Measurements from ENCODE around the gene TAAR6.
"Not testable (repeated sequence)": the region's sequence is repeated elsewhere in the genome, so short reads cannot be mapped to it uniquely, and the experiment has no call there.

The TAAR6 gene

DNA sequence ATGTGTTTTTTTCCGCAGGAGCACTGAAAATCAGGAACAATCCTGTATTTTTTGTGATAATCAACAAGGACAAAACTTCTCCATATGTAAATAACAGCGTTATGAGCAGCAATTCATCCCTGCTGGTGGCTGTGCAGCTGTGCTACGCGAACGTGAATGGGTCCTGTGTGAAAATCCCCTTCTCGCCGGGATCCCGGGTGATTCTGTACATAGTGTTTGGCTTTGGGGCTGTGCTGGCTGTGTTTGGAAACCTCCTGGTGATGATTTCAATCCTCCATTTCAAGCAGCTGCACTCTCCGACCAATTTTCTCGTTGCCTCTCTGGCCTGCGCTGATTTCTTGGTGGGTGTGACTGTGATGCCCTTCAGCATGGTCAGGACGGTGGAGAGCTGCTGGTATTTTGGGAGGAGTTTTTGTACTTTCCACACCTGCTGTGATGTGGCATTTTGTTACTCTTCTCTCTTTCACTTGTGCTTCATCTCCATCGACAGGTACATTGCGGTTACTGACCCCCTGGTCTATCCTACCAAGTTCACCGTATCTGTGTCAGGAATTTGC is at the start of gene TAAR6:
TAAR6 (plus strand) TSS at position 102 of the 557 bp plus-strand sequence; CDS start at position 102, 0 bp downstream.
- no peak for DNase-seq (ENCODE audit: low read depth in 2 of 2, low spot score in 1 of 2)

DNA sequence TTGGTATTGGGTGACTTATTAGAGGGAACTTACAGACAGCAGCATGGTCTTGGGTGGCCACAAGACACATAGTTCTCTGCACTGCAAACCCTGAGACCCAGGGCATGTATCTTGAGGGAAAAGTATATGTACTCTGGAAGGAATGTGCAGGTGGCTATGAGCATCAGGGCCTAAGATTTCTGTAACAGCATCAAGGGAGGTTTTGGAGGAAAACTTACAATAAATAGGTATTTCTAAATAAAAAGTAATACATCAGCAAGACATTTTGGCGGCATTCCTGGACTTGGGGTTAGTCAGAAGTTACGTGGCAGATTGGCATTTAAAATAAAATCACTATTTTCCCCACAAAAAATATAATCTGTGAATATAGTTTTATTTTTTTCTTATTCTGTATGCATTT is 49.2 kb upstream of the TAAR6 start:
- no peak for DNase-seq (ENCODE audit: low read depth in 2 of 2, low spot score in 1 of 2)

GRCh38 chr6:132524646-132525045 is 45.5 kb upstream of the TAAR6 start:
- DNase-seq (ENCODE audit: low read depth in 2 of 2, low spot score in 1 of 2) = no peak

- no peak for DNase-seq (ENCODE audit: low read depth in 2 of 2, low spot score in 1 of 2)
These were observed 44.3 kb upstream of the TAAR6 start for GRCh38 chr6:132525866-132526265.

DNA sequence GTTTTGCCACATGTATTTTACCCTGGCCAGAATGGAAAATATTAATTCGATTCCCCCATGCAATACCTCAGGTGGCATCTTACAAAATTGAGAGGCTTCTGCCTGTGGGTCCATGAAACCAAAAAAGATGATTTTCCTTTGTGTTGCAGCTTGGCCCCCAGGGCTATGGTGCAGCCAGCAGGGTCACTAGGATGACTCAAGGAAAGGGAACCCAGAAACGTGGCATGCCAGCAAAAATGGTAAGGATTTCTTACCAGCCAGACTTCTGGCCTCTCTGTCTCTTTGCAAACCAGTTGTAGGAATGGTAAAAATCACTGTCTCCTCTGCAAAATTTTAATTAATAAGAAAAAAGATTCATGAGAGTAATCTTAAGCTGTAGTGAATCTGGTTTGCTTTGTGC is 43.7 kb upstream of the TAAR6 start:
- DNase-seq (ENCODE audit: low read depth in 2 of 2, low spot score in 1 of 2) = no peak

DNA sequence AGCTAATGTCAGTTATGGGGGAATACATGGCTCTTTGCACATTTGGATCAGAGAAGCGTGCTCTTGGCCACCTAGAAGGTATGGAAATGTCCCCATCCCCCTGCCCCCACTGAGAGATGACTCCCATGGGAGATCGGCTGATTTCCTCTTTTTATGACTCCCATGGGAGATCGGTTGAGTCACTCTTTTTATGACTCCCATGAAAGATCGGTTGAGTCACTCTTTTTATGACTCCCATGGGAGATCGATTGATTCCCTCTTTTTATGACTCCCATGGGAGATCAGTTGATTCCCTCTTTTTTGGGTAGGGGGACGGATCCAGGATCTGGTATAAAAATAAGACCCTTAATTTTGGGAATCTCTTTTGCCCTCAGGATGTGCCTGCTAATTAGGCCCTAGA is 42.3 kb upstream of the TAAR6 start:
- DNase-seq (ENCODE audit: low read depth in 2 of 2, low spot score in 1 of 2) = no peak

DNA sequence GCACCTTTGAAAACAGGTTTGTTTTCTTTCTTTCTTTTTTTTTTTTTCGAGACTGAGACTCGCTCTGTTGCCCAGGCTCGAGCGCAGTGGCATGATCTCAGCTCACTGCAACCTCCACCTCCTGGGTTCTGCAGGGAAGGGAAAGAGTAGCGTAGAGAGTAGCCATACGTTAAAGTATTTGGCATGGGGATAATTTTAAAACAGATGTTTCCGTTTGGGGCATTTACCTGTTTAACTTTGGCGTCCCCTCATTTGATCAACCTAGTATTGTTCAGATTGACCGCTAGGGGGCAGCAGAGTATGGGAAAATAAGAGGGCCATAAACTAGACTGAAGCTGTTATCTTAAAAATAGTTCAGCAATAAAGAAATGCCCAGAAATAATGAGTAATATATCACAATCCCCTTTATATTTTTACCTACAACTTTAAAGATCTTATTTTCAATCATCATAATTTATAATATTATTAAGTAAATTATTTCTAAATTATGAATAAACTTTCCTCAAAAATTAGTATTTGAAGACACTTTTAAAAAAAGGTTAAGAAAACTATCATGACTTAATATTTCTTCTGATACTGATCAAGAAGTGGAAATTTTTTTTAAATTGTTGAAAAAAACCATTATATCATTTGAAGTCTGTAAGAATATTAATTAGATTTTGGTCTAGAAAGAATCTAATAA is 39.7 kb upstream of the TAAR6 start:
- DNase-seq (ENCODE audit: low read depth in 2 of 2, low spot score in 1 of 2) = peak; percentile 49 to 56

DNA sequence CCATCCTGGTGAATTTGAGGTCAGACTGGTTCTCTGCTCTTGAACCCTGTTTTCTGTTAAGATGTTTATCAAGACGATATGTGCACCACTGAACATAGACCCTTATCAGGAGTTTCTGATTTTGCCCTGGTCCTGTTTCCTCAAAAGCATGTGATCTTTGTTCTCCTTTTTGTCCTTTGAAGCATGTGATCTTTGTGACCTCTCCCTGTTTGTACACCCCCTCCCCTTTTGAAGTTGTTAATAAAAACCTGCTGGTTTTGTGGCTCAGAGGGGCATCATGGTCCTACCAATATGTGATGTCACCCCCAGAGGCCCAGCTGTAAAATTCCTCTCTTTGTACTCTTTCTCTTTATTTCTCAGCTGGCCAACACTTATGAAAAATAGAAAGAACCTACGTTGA is 35.6 kb upstream of the TAAR6 start:
- not testable (repeated sequence) for DNase-seq (ENCODE audit: low read depth in 2 of 2, low spot score in 1 of 2)

DNA sequence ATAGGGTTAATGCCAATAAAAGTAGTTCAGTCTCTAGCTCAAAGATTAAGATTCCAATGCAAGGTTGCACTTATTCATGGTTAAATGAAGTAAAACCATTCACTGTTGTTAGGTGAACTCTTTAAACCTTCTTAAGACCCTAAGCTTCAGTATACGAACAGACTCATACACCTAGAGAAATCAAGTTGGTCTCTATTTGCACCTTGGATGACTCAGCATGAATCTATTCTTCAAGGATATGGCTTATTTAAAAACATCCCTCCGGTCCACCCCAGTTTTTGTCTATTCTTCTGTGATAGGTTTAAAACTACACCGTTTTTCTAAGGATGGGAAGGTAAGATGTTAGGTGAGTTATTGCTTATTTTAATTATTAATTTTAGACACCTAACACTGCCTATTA is 33.0 kb upstream of the TAAR6 start:
- DNase-seq (ENCODE audit: low read depth in 2 of 2, low spot score in 1 of 2) = no peak

DNA sequence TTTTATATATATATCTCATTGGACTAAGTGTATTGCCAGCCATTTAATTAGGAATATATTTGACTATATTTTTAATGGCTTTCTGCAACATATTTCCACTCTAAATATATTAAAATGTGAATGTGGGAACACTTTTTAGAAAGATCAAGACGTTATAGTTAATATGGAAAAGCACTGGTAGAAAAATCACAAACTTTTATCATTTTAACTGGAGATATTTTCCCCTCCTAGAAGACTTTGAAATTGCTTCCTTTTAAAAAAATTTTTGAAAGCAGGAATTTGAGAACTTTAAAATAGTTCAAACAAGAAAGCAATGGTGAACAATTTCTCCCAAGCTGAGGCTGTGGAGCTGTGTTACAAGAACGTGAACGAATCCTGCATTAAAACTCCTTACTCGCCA is 32.1 kb upstream of the TAAR6 start, which contains the start of gene TAAR9:
TAAR9 (plus strand) TSS at position 301 of the 400 bp plus-strand sequence; CDS start at position 314, 13 bp downstream.
- no peak for DNase-seq (ENCODE audit: low read depth in 2 of 2, low spot score in 1 of 2)

GRCh38 chr6:132544826-132545225 is 25.3 kb upstream of the TAAR6 start:
- no peak for DNase-seq (ENCODE audit: low read depth in 2 of 2, low spot score in 1 of 2)

DNA sequence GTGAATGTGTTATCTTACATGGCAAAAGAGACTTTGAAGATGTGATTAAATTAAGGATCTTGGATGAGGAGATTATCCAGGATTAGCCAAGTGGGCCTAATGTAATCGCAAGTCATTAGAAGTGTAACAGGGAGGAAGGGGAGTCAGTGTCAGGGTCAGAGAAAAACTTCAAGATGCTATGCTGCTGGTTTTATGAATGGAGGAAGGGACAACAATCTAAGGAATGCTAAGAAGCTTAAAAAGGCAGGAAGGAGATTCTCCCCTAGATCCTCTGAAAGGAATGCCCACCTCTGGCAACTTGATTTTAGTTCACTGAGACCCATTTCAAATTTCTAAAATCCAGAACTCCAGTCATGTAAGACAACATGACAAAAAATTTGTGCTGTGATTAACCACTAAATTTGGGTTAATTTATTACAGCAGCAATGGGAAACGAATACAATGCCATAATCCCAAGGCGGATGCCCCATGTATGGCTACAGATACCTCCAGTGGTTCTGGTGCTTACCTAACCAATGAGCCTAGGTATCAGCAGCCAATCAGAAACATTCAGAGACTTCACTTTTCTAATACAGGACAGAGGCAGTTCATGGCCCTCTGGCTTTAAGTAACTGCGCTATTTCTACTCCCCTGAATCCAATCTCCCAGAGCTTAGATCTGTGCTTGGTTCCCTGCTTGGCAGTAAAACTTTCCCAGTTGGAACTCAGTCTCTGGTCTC is 21.2 kb upstream of the TAAR6 start:
- DNase-seq (ENCODE audit: low read depth in 2 of 2, low spot score in 1 of 2) = no peak

DNA sequence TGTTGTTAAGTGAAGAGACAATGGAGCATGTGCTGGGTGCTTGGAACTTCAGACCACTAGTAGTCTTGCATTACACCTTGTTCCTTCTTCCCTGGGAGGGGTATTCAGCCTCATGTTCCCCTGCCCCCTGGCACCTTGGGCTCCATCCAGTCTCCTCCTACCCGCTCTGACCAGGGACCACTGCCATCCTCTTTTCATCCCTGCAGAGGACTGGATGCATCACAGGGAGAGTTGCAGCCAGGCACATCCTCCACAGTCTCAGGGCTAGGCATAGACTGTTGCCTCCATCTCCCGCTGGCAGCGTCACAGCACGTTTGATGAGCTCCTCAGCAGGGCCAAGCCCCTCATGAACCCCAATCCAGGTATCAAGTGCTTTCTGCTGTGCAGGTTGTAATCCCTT is 18.9 kb upstream of the TAAR6 start:
- no peak for DNase-seq (ENCODE audit: low read depth in 2 of 2, low spot score in 1 of 2)

DNA sequence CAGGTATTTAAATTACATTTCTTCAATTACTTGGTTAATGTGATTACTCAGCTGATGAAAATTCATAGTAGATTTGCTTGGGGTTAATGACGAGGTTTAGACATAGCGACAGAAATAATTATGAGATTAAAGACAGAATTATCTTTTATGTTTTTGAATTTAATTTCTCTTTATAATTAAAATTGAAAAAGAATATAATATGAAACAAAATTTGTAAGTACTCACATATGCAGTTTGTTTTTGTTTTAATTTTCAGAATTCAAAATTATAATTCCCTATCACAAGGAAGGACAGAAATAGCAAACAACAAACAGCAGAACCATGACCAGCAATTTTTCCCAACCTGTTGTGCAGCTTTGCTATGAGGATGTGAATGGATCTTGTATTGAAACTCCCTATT is 17.8 kb upstream of the TAAR6 start, which contains the start of gene TAAR8:
TAAR8 (plus strand) TSS at position 301 of the 400 bp plus-strand sequence; CDS start at position 322, 21 bp downstream.
- no peak for DNase-seq (ENCODE audit: low read depth in 2 of 2, low spot score in 1 of 2)

- DNase-seq (ENCODE audit: low read depth in 2 of 2, low spot score in 1 of 2) = not testable (repeated sequence)
These were observed 10.0 kb upstream of the TAAR6 start for GRCh38 chr6:132560087-132560486.

DNA sequence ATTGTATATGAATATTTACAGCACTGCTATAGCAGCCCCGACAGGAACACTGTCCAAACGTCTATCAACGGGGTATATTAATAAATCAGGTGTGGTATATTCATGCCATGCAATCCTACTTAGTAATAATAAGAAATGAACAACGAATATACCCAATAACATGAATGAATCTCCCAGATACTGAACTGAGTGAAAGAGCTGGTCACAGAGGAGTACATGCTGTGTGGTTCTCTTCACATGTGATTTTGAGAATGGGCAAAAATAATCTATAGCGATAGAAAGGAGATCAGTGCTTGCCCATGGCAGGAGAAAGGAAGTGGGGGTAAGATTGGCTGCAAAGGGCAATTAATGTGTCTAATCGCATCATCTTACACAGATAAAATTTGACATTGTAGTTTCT is 3.7 kb upstream of the TAAR6 start:
- DNase-seq (ENCODE audit: low read depth in 2 of 2, low spot score in 1 of 2) = no peak

DNA sequence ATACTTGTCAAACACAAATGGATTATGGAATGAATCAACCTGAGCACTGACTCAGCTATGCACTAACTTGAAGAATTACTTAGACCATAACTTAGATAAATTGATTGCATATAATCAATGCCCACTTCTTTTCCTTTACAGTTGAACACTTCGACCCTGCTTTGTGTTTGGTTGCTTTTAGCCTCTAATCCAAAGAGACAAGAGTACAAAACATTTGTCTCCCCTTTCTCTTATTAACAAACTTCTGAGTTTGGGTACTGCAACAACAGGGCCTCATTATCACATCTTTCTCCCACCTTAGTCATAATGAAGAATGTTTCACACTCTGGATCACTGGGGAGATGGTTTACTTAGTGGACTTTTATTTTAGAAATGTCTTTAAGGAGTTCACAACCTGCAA is 2.6 kb upstream of the TAAR6 start:
- DNase-seq (ENCODE audit: low read depth in 2 of 2, low spot score in 1 of 2) = no peak

DNA sequence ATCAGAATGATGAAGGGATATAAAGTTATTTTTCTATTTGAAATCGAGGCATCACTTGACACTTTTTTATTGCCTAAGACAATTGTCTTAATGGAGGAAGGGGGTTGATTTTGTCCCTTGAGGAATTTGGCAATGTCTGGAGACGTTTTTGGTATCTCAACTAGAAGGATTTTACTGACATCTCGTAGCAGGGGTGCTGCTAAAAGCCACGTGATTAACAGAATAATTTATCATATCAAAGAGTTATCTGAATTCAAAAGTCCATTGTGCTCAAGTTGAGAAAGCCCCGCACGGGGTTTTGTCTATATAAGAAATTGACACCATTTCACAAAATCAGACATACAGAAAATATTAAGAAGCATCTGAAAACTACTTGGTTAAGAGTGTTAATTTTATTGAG is 1.5 kb upstream of the TAAR6 start:
- no peak for DNase-seq (ENCODE audit: low read depth in 2 of 2, low spot score in 1 of 2)

DNA sequence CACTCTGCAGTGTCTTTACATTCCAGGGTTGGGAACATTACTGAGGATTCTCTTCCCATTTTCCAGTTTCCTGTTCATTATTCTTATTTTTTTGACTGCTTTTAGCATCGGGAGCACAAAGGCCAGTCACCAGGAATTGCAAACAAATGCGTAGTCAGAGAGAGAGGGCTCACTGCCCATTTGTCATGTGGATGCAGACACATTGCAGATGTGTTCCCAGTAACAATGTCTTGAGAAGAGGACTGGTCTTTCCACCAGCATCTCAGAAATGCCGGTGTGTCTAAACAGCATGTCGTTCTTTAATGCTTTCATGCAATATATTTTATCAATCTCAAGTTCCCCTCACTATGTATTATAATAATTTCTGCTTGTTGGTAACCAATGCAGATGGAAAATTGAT is 952 bp upstream of the TAAR6 start:
- DNase-seq (ENCODE audit: low read depth in 2 of 2, low spot score in 1 of 2) = no peak

DNA sequence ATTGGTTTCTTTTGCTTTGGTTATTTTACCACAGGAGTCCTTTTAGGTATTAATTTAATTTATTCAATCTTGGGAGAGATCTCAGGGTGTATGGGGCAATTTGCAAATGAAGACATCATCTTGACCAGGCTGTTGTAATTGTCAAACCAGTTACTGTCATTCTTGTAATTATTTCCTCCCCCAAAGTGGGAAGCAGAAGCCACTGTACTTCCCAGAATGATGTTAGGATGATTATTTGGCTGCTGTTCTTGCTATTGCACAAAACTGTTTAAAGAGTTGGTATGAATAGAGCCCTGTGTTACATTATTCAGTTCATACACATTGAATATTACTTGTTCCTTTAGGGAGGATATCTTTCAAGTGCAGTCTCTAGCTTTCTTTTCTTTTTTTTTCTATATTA is 1.7 kb downstream of the TAAR6 start:
- DNase-seq (ENCODE audit: low read depth in 2 of 2, low spot score in 1 of 2) = no peak

GRCh38 chr6:132584698-132585097 is 14.6 kb downstream of the TAAR6 start:
- no peak for DNase-seq (ENCODE audit: low read depth in 2 of 2, low spot score in 1 of 2)

DNA sequence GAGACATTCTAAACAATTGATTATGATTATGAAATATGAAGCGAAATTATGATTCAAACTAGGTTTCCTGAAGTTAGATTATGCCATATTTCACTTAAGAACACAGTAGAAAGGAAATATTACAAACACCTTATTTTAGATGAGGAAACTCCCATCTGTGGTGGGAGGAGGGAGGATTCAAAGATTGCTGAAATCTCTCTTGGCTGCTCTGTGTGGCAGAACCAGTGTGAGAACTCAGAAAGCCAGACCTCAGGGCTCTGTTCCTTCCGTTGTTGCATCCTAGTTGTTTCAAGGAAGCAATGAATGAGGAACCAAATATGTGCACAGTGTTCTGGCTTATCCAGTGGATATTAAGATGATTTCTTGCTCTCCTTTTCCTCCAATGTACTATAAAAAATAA is 17.3 kb downstream of the TAAR6 start:
- DNase-seq (ENCODE audit: low read depth in 2 of 2, low spot score in 1 of 2) = no peak
